ENCODE results near the gene ATOH7.

GRCh38 chr10:68211669-68212068 is 20.2 kb downstream of the ATOH7 start:
- TF ChIP-seq POLR2A (IDR thresholded peaks at IDR 0.05): no peak
- TF ChIP-seq, protein P1, sequence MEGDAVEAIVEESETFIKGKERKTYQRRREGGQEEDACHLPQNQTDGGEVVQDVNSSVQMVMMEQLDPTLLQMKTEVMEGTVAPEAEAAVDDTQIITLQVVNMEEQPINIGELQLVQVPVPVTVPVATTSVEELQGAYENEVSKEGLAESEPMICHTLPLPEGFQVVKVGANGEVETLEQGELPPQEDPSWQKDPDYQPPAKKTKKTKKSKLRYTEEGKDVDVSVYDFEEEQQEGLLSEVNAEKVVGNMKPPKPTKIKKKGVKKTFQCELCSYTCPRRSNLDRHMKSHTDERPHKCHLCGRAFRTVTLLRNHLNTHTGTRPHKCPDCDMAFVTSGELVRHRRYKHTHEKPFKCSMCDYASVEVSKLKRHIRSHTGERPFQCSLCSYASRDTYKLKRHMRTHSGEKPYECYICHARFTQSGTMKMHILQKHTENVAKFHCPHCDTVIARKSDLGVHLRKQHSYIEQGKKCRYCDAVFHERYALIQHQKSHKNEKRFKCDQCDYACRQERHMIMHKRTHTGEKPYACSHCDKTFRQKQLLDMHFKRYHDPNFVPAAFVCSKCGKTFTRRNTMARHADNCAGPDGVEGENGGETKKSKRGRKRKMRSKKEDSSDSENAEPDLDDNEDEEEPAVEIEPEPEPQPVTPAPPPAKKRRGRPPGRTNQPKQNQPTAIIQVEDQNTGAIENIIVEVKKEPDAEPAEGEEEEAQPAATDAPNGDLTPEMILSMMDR (IDR thresholded peaks at IDR 0.05): no peak
